K562 (cell line): ENCODE results near the gene MSTN. TPM values are rescaled to one million over a fixed set of nuclear protein-coding genes. Genes with fewer than 3 reads are reported as not detected.

Experiments
- ATAC-seq: fragments of 200-7000 bp; cut with Tn5 transposase; 3 replicates; pipeline ENCODE4 v1.9.1; 2020; ENCODE audit warnings: moderate library complexity
- BruUV-seq: library from RNA; stranded (reverse); fragments of 400-500 nt; replicated peaks from 2 replicates; lab custom pipeline; 2021; lab: Mats Ljungman, UMichigan
- CTCF ChIA-PET: fragments of 300-600 bp; formaldehyde crosslinking; extraction: SDS; loops from one replicate; lab custom pipeline; 2021; ENCODE audit warnings: low intra/inter-chr PET ratio; lab: Yijun Ruan, JAX
- POLR2A ChIA-PET: fragments of 300-600, 350-650 bp; sonication (Branson Sonifier 250); formaldehyde crosslinking; extraction: SDS; loops from one replicate; lab custom pipeline; 2021; ENCODE audit warnings: antibody characterized with exemption, inconsistent platforms; lab: Yijun Ruan, JAX
- DNase-seq, 4 experiments: peaks; one replicate each; pipeline versions ENCODE4 v3.0.0 to v3.0.0-alpha.2; 2011 to 2018; ENCODE audit warnings: low spot score in 3 of 4, mixed read lengths in 3 of 4; ENCODE audit errors: extremely low read depth in 1 of 4
- FAIRE-seq: peaks from 2 replicates; lab custom pipeline; 2011; peaks lifted over from hg19 to GRCh38; lab: Jason Lieb, UNC
- H2AFZ ChIP-seq: 2 replicates; pipeline ENCODE4 v1.6.0; 2011; ENCODE audit warnings: low read depth, low read length, control low read depth, inconsistent platforms
- H3K27ac ChIP-seq: fragments of 200-600 bp; 3 replicates; pipeline ENCODE4 v1.8.0; 2011; ENCODE audit warnings: low read depth, mild to moderate bottlenecking, control low read depth, inconsistent platforms, low read length, moderate library complexity, mixed read lengths; ENCODE audit errors: extremely low read depth
- H3K27me3 ChIP-seq, 2 experiments: fragments of 300-600 bp in 1 of 2; 2 replicates in 1 of 2; 3 replicates in 1 of 2; pipeline versions ENCODE4 v1.6.0 to v1.8.0; 2011; ENCODE audit warnings: inconsistent platforms in 2 of 2, low read length in 2 of 2, mild to moderate bottlenecking in 1 of 2, mixed read lengths in 1 of 2, moderate library complexity in 1 of 2; ENCODE audit not compliant: control insufficient read depth in 2 of 2, insufficient read depth in 2 of 2
- H3K36me3 ChIP-seq: fragments of 300-600 bp; 3 replicates; pipeline ENCODE4 v1.8.0; 2011; ENCODE audit warnings: mild to moderate bottlenecking, low read length, inconsistent platforms; ENCODE audit not compliant: control insufficient read depth, insufficient read depth
- H3K4me1 ChIP-seq, 2 experiments: fragments of 200-600 bp in 1 of 2; replicated peaks in 1 of 2; 2 replicates in 1 of 2; 3 replicates in 1 of 2; pipeline versions ENCODE4 v1.5.1 to v1.8.0; 2011; ENCODE audit warnings: inconsistent platforms in 2 of 2, low read length in 2 of 2, mild to moderate bottlenecking in 1 of 2, mixed read lengths in 1 of 2, moderate library complexity in 1 of 2; ENCODE audit not compliant: control insufficient read depth in 2 of 2, insufficient read depth in 2 of 2
- H3K4me2 ChIP-seq: 2 replicates; pipeline ENCODE4 v1.6.1; 2011; ENCODE audit warnings: low read length, control low read depth, inconsistent platforms, mixed read lengths; ENCODE audit not compliant: insufficient read depth
- H3K4me3 ChIP-seq: fragments of 200-600 bp; sonication (generic), shearing (Covaris generic); 2 replicates; pipeline ENCODE4 v1.5.1; 2016; ENCODE audit warnings: control low read depth, inconsistent platforms
- H3K79me2 ChIP-seq: fragments of 200-600 bp; 3 replicates; pipeline ENCODE4 v1.8.0; 2011; ENCODE audit warnings: low read length, inconsistent platforms; ENCODE audit not compliant: control insufficient read depth, insufficient read depth
- H3K9ac ChIP-seq, 2 experiments: 2 replicates each; pipeline versions ENCODE4 v1.6.0 to v1.6.1; 2011; ENCODE audit warnings: low read depth in 2 of 2, low read length in 2 of 2, control low read depth in 1 of 2, inconsistent platforms in 1 of 2, mild to moderate bottlenecking in 1 of 2, mixed read lengths in 1 of 2; ENCODE audit not compliant: insufficient read depth in 1 of 2
- H3K9me1 ChIP-seq: one replicate; pipeline ENCODE4 v1.6.0; 2011; ENCODE audit warnings: inconsistent platforms, mild to moderate bottlenecking, low read length, moderate library complexity; ENCODE audit not compliant: control insufficient read depth, insufficient read depth
- H3K9me3 ChIP-seq: replicated peaks from 2 replicates; pipeline ENCODE4 v1.5.1; 2011; ENCODE audit warnings: low read depth, low read length, inconsistent platforms; ENCODE audit not compliant: control insufficient read depth, insufficient read depth
- H4K20me1 ChIP-seq: replicated peaks from 2 replicates; pipeline ENCODE4 v1.6.1; 2011; ENCODE audit warnings: low read length, inconsistent platforms, mixed read lengths; ENCODE audit not compliant: control insufficient read depth, insufficient read depth
- ELF2 ChIP-seq: fragments of 250-450 bp; sonication (Bioruptor Pico); IDR thresholded peaks from 2 replicates; pipeline ENCODE4 v1.5.0; 2021; ENCODE audit warnings: mild to moderate bottlenecking
- FOXP1 ChIP-seq: sonication (generic); formaldehyde crosslinking; IDR thresholded peaks from 2 replicates; pipeline ENCODE4 v1.8.0; 2022; ENCODE audit warnings: mild to moderate bottlenecking, missing genetic modification reagents
- HSF4 ChIP-seq: fragments of 250-450 bp; sonication (Bioruptor Pico); IDR thresholded peaks from 2 replicates; pipeline ENCODE4 v2.1.2; 2022; ENCODE audit warnings: mild to moderate bottlenecking, moderate library complexity, borderline replicate concordance
- IFI16 ChIP-seq: fragments of 250-450 bp; sonication (Bioruptor Pico); IDR thresholded peaks from 2 replicates; pipeline ENCODE4 v2.1.2; 2022; ENCODE audit warnings: mild to moderate bottlenecking, inconsistent platforms
- KLF13 ChIP-seq: fragments of 450-650 bp; IDR thresholded peaks from 2 replicates; pipeline ENCODE4 v1.6.1; 2016; ENCODE audit warnings: missing genetic modification characterization, low read depth, mild to moderate bottlenecking, missing compliant biosample characterization, moderate library complexity, borderline replicate concordance
- L3MBTL2 ChIP-seq: fragments of 450-650 bp; IDR thresholded peaks from 2 replicates; pipeline ENCODE4 v1.6.1; 2016; ENCODE audit warnings: mild to moderate bottlenecking, moderate library complexity
- NFE2 ChIP-seq: IDR thresholded peaks from 2 replicates; pipeline ENCODE4 v1.6.1; 2014; ENCODE audit warnings: antibody characterized with exemption, low read depth
- POLR2AphosphoS2 ChIP-seq: IDR thresholded peaks from 2 replicates; pipeline ENCODE4 v1.6.1; 2012; ENCODE audit warnings: low read length, improper control_type of control experiment
- PURB ChIP-seq: sonication (generic); formaldehyde crosslinking; IDR thresholded peaks from 2 replicates; pipeline ENCODE4 v1.9.0; 2021; ENCODE audit warnings: low read depth, mild to moderate bottlenecking, missing genetic modification reagents
- YBX1 ChIP-seq: fragments of 450-650 bp; IDR thresholded peaks from 2 replicates; pipeline ENCODE4 v1.7.1; 2016; ENCODE audit warnings: mild to moderate bottlenecking
- ZNF263 ChIP-seq: sonication (generic); formaldehyde crosslinking; IDR thresholded peaks from 2 replicates; pipeline ENCODE4 v1.8.0; 2022; ENCODE audit warnings: mild to moderate bottlenecking, missing genetic modification reagents, borderline replicate concordance
- ZNF408 ChIP-seq: fragments of 250-450 bp; sonication (Bioruptor Pico); IDR thresholded peaks from 2 replicates; pipeline ENCODE4 v1.4.0; 2020; ENCODE audit warnings: low read depth, mild to moderate bottlenecking, moderate library complexity
- ZNF551 ChIP-seq: fragments of 250-450 bp; sonication (Bioruptor Pico); IDR thresholded peaks from 2 replicates; pipeline ENCODE4 v1.5.0; 2021; ENCODE audit warnings: mild to moderate bottlenecking, moderate library complexity
- ZNF561 ChIP-seq: fragments of 450-650 bp; formaldehyde crosslinking; conservative IDR thresholded peaks from 2 replicates; pipeline ENCODE4 v1.4.0; 2020; ENCODE audit warnings: mild to moderate bottlenecking, moderate library complexity
- ZNF780A ChIP-seq: fragments of 250-450 bp; sonication (Bioruptor Pico); IDR thresholded peaks from 2 replicates; pipeline ENCODE4 v1.5.0; 2021; ENCODE audit warnings: mild to moderate bottlenecking
- WGBS: fragments of 100-300 bp; shearing (Covaris generic); methylation state at CpG from one replicate; pipeline ENCODE4 v1.1.6; 2016; ENCODE audit warnings: low coverage, mixed read lengths; ENCODE audit not compliant: insufficient coverage; ENCODE audit errors: missing lambda C conversion rate; 5-methylcytosine and 5-hydroxymethylcytosine counted together
- in situ Hi-C: fragments of 300-500 bp; cut with MboI; formaldehyde crosslinking; loops from 4 replicates; pipeline ENCODE4 v1.15.0; 2018; ENCODE audit warnings: inconsistent platforms, mixed read lengths
- intact Hi-C: fragments of 100-400 bp; cut with micrococcal nuclease; formaldehyde crosslinking; loops from 2 replicates; pipeline ENCODE4 v1.14.2; 2022
- polyA plus RNA-seq, 8 experiments: library from polyadenylated mRNA; depleted of rRNA in 4 of 8; stranded (reverse) in 5 of 8; unstranded in 3 of 8; fragments of >200 nt; fragmentation: Nextera tagmentation in 2 of 8; fragmentation: Illumina TruSeq in 1 of 8; extraction: Ambion mirVana in 2 of 8; extraction: Trizol in 1 of 8; gene quantifications; 2 replicates each; pipeline versions ENCODE4 v1.2.1 to v1.2.3, GENCODE V29; 2011 to 2014; ENCODE audit warnings: inconsistent platforms in 1 of 8, missing spikeins in 1 of 8
- total RNA-seq, 7 experiments: library from RNA; depleted of rRNA in 6 of 7; stranded (reverse); fragments of >200 nt in 6 of 7; fragmentation: Illumina TruSeq in 2 of 7; extraction: Trizol in 2 of 7; gene quantifications; 2 replicates each; pipeline versions ENCODE4 v1.2.1 to v1.2.3, GENCODE V29; 2011 to 2021; ENCODE audit warnings: low replicate concordance in 1 of 7
- TF ChIP-seq, protein P1 (sequence below): fragments of 250-450 bp; sonication (Bioruptor Pico); IDR thresholded peaks from 2 replicates; pipeline ENCODE4 v1.8.0; 2021; ENCODE audit warnings: moderate library complexity, mild to moderate bottlenecking, inconsistent platforms
- TF ChIP-seq, protein P2 (sequence below): fragments of 450-650 bp; IDR thresholded peaks from 2 replicates; pipeline ENCODE4 v1.6.1; 2016; ENCODE audit warnings: missing biosample characterization, missing genetic modification characterization
- TF ChIP-seq, protein P3 (sequence below): fragments of 450-650 bp; IDR thresholded peaks from 2 replicates; pipeline ENCODE4 v1.6.1; 2016; ENCODE audit warnings: mild to moderate bottlenecking

The MSTN gene
- total and polyA plus RNA-seq, 9 of the 15 experiments (the other 6 are each of a cell fraction or from before 2014, with no cell fraction given) = not detected

DNA sequence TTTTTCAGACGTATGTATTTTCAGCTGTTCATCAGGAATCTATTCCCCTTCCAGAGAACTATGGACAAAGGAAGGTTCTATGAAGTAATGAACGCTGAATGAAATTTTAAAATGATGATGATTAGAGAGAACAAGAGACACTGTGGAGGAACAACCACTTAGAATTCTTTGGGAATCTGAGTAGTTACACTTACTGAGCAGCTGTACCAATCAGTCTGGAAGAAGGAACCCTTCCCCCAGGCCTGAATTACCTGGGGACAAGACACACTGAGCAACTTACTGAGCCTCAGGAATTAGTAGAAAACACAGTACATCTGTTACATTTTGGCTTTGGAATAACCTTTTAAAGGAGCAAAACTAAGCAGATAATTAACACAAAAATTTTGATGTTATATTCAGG, 1.9 kb downstream of the MSTN start (continued):
- TF ChIP-seq, protein P1, sequence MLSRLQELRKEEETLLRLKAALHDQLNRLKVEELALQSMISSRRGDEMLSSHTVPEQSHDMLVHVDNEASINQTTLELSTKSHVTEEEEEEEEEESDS (CRISPR knock-in tag) = no peak
- TF ChIP-seq YBX1 = no peak

DNA sequence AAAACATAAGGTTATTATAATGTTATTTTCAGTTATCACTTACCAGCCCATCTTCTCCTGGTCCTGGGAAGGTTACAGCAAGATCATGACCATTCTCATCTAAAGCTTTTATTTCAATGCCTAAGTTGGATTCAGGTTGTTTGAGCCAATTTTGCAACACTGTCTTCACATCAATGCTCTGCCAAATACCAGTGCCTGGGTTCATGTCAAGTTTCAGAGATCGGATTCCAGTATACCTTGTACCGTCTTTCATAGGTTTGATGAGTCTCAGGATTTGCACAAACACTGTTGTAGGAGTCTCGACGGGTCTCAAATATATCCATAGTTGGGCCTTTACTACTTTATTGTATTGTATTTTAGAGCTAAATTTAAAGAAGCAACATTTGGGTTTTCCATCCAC, 2.5 kb downstream of the MSTN start:
- Histone ChIP-seq H4K20me1 (no peaks in the 10 kb centered on the region), H3K27me3 (no peaks in the 10 kb centered on the region), H3K36me3 (no peaks in the 10 kb centered on the region), H3K9me3 (no peaks in the 10 kb centered on the region), H2AFZ (0 out of 2 replicates have a peak overlapping the region, but pooled peaks have one; percentile 7), H3K4me3 (no peak overlapping the region), H3K79me2 (no peaks in the 10 kb centered on the region), H3K9me1 (no peaks in the 10 kb centered on the region), H3K9ac (no peak overlapping the region), H3K27ac (no peak overlapping the region), H3K4me1 (no peaks in the 10 kb centered on the region), H3K4me2 (no peak overlapping the region)
- CTCF ChIA-PET = no interaction called here
- WGBS = 51% methylated on average over 4 of the region's 4 CpGs
- BruUV-seq = no TSS peak
- ATAC-seq (no peak), DNase-seq (no peak), FAIRE-seq (no peak)
- intact Hi-C loops = no loop called here
- in situ Hi-C loops = loop anchor here (25.0 kb wide), 1 partner anchor 573 kb away; no protein-coding TSS in a partner anchor
- POLR2A ChIA-PET = no interaction called here
- TF ChIP-seq HSF4 (no peak), ZNF551 (CRISPR knock-in tag) (no peak), ZNF780A (no peak), NFE2 (no peak), ELF2 (CRISPR knock-in tag) (no peak), ZNF408 (CRISPR knock-in tag) (no peak), FOXP1 (CRISPR knock-in tag) (no peak), KLF13 (no peak), POLR2AphosphoS2 (no peak), PURB (CRISPR knock-in tag) (no peak), ZNF263 (CRISPR knock-in tag) (no peak), ZNF561 (CRISPR knock-in tag) (no peak), IFI16 (no peak), L3MBTL2 (no peak)
- TF ChIP-seq, protein P2, sequence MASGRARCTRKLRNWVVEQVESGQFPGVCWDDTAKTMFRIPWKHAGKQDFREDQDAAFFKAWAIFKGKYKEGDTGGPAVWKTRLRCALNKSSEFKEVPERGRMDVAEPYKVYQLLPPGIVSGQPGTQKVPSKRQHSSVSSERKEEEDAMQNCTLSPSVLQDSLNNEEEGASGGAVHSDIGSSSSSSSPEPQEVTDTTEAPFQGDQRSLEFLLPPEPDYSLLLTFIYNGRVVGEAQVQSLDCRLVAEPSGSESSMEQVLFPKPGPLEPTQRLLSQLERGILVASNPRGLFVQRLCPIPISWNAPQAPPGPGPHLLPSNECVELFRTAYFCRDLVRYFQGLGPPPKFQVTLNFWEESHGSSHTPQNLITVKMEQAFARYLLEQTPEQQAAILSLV = no peak
- TF ChIP-seq, protein P3, sequence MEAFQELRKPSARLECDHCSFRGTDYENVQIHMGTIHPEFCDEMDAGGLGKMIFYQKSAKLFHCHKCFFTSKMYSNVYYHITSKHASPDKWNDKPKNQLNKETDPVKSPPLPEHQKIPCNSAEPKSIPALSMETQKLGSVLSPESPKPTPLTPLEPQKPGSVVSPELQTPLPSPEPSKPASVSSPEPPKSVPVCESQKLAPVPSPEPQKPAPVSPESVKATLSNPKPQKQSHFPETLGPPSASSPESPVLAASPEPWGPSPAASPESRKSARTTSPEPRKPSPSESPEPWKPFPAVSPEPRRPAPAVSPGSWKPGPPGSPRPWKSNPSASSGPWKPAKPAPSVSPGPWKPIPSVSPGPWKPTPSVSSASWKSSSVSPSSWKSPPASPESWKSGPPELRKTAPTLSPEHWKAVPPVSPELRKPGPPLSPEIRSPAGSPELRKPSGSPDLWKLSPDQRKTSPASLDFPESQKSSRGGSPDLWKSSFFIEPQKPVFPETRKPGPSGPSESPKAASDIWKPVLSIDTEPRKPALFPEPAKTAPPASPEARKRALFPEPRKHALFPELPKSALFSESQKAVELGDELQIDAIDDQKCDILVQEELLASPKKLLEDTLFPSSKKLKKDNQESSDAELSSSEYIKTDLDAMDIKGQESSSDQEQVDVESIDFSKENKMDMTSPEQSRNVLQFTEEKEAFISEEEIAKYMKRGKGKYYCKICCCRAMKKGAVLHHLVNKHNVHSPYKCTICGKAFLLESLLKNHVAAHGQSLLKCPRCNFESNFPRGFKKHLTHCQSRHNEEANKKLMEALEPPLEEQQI = no peak
